Nephron progenitor cell (in vitro differentiated cells): ENCODE measurements around the gene PTS.

ENCODE experiments used
- DNase-seq: peaks from one replicate; pipeline ENCODE4 v3.0.0; 2021
- H3K27ac Mint-ChIP-seq: 2 replicates; pipeline ENCODE4 v1.8.0; 2021; ENCODE audit warnings: mild to moderate bottlenecking, moderate library complexity, mixed read lengths
- H3K27me3 Mint-ChIP-seq: 2 replicates; pipeline ENCODE4 v1.8.0; 2021; ENCODE audit warnings: mild to moderate bottlenecking, low read depth, mixed read lengths; ENCODE audit not compliant: poor library complexity
- H3K36me3 Mint-ChIP-seq: 2 replicates; pipeline ENCODE4 v1.8.0; 2021; ENCODE audit warnings: low read depth, mixed read lengths
- H3K4me1 Mint-ChIP-seq: 2 replicates; pipeline ENCODE4 v1.8.0; 2021; ENCODE audit warnings: mixed read lengths
- H3K4me3 Mint-ChIP-seq: 2 replicates; pipeline ENCODE4 v1.8.0; 2021; ENCODE audit warnings: mild to moderate bottlenecking, moderate library complexity, mixed read lengths
- H3K9me3 Mint-ChIP-seq: 2 replicates; pipeline ENCODE4 v1.8.0; 2021; ENCODE audit warnings: mild to moderate bottlenecking, moderate library complexity, mixed read lengths
- TF ChIP-seq, protein P1 (sequence below): fragments of 200-600 bp; sonication (generic); IDR thresholded peaks from 2 replicates; pipeline ENCODE4 v1.5.0; 2021; ENCODE audit warnings: antibody characterized with exemption

Gene PTS

GRCh38 chr11:112215621-112216020, 10.6 kb upstream of the PTS start:
- Mint-ChIP-seq H3K27me3 (peaks cover 5% of the 10 kb centered on the region), H3K36me3 (no peaks in the 10 kb centered on the region), H3K9me3 (no peaks in the 10 kb centered on the region), H3K4me3 (no peak overlapping the region), H3K27ac (no peak overlapping the region), H3K4me1 (no peaks in the 10 kb centered on the region)
- no peak for DNase-seq
- TF ChIP-seq, protein P1, sequence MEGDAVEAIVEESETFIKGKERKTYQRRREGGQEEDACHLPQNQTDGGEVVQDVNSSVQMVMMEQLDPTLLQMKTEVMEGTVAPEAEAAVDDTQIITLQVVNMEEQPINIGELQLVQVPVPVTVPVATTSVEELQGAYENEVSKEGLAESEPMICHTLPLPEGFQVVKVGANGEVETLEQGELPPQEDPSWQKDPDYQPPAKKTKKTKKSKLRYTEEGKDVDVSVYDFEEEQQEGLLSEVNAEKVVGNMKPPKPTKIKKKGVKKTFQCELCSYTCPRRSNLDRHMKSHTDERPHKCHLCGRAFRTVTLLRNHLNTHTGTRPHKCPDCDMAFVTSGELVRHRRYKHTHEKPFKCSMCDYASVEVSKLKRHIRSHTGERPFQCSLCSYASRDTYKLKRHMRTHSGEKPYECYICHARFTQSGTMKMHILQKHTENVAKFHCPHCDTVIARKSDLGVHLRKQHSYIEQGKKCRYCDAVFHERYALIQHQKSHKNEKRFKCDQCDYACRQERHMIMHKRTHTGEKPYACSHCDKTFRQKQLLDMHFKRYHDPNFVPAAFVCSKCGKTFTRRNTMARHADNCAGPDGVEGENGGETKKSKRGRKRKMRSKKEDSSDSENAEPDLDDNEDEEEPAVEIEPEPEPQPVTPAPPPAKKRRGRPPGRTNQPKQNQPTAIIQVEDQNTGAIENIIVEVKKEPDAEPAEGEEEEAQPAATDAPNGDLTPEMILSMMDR, result no peak

- Mint-ChIP-seq H3K27me3 (peaks cover 5% of the 10 kb centered on the region), H3K4me1 (no peaks in the 10 kb centered on the region)
- no peak for DNase-seq
Measured at GRCh38 chr11:112216561-112217105, 9.6 kb upstream of the PTS start.

DNA sequence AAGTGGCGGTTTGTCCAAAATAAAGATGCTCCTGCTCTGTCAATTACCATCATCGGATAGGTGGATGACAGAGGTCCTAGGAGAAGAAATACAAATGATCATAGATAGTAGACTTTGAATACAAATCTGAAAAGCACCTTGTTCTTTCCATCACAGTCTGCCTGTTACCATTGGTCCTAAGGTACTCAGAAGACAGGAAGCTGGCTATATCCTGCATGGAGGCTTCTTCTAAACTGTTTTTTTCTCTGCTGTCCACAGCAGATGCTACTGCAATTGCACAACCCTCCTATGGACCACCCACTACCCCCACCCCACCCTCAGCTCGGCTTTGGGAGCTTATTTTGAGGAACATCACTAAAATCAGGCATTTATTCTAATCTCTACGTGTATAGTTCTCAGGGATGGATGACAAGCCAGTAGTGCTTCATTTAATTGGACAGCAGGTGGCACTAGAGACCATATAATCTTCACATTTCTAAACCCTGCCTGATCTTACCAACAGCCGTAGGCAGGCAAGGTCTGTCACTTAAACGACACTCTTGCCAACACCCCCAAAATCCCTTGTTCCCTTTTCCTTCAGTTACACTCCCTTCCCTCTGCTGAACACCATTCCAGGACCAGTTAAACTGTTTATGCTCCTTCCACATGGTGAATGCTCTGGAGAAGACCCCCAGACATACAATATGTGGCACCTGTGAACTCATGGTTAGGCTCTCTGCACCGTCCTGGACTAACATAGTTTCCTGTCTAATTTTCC, 6.6 kb upstream of the PTS start:
- no peak overlapping the region for H3K27ac Mint-ChIP-seq
- TF ChIP-seq, protein P1, result peak; percentile 68

More at GRCh38 chr11:112216561-112217105, 9.6 kb upstream of the PTS start:
- no peak overlapping the region for H3K27ac Mint-ChIP-seq
- H3K9me3 Mint-ChIP-seq, result no peaks in the 10 kb centered on the region
- H3K36me3 Mint-ChIP-seq, result no peaks in the 10 kb centered on the region
- TF ChIP-seq, protein P1, result no peak
- H3K4me3 Mint-ChIP-seq, result no peak overlapping the region

DNA sequence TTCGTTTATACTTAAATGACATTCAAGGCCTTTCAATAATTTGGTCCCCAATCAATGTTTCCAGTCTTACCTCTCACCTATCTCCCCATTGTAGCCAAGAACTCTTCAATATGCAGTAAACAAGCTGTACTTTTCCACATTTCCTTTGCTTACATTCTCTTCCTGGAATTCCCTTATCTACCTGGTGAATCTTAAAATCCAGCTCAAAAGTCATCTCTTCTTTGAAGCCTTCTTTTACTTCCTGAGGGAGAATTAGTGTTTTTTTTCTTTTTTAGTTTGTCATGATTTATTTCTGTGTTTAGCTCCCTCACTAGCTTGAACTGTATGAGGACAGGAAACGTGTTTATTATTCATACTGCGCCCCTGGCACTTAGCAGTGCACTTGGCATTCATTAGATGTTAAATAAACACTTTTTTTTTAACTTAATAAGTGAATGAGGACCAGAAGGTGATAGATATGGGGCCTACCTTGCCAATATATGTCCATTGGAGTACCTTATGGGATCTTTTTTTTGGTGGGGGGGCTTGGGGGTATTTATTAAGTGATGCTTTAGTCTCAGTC, 4.9 kb upstream of the PTS start:
- Mint-ChIP-seq H3K27me3 (peaks cover 23% of the 10 kb centered on the region), H3K27ac (no peak overlapping the region)
- TF ChIP-seq, protein P1, result no peak

More for the DNA sequence above, 6.6 kb upstream of the PTS start:
- Mint-ChIP-seq H3K9me3 (peaks cover 9% of the 10 kb centered on the region), H3K4me1 (peaks cover 6% of the 10 kb centered on the region), H3K27me3 (peaks cover 17% of the 10 kb centered on the region), H3K4me3 (no peak overlapping the region), H3K36me3 (no peaks in the 10 kb centered on the region)
- DNase-seq, result peak; percentile 39

GRCh38 chr11:112222303-112222702, 3.9 kb upstream of the PTS start:
- Mint-ChIP-seq H3K27me3 (peaks cover 23% of the 10 kb centered on the region), H3K4me1 (peaks cover 12% of the 10 kb centered on the region), H3K9me3 (peaks cover 13% of the 10 kb centered on the region), H3K4me3 (no peak overlapping the region), H3K36me3 (no peaks in the 10 kb centered on the region), H3K27ac (no peak overlapping the region)
- no peak for DNase-seq
- TF ChIP-seq, protein P1, result no peak

More for the DNA sequence above, 4.9 kb upstream of the PTS start:
- DNase-seq, result no peak
- Mint-ChIP-seq H3K9me3 (peaks cover 13% of the 10 kb centered on the region), H3K4me3 (no peak overlapping the region), H3K4me1 (peaks cover 6% of the 10 kb centered on the region), H3K36me3 (no peaks in the 10 kb centered on the region)
